22Rv1 (cell line): ENCODE measurements around the gene INPP5D.

Experiments used
- H3K27ac ChIP-seq: fragments of 450-650 bp; 2 replicates; pipeline ENCODE4 v1.5.1; 2017
- CTCF ChIP-seq: fragments of 450-650 bp; IDR thresholded peaks from 2 replicates; pipeline ENCODE4 v1.5.1; 2017; ENCODE audit warnings: mild to moderate bottlenecking
- ZFX ChIP-seq: fragments of 450-650 bp; IDR thresholded peaks from 2 replicates; pipeline ENCODE4 v1.6.1; 2017; ENCODE audit warnings: antibody characterized with exemption, borderline replicate concordance

Gene INPP5D

GRCh38 chr2:233213011-233213410 lies 152.9 kb downstream of the INPP5D start:
- TF ChIP-seq ZFX (no peak), CTCF (no peak)
- H3K27ac ChIP-seq = no peak overlapping the region

- TF ChIP-seq ZFX (no peak), CTCF (no peak)
- no peak overlapping the region for H3K27ac ChIP-seq
These were observed 153.8 kb downstream of the INPP5D start for GRCh38 chr2:233213975-233214374.

- TF ChIP-seq ZFX = no peak
- TF ChIP-seq CTCF = no peak
- no peak overlapping the region for H3K27ac ChIP-seq
These were observed 157.8 kb downstream of the INPP5D start for GRCh38 chr2:233217892-233218377.

- no peak overlapping the region for H3K27ac ChIP-seq
- TF ChIP-seq ZFX = no peak
- no peak for TF ChIP-seq CTCF
These were observed 158.7 kb downstream of the INPP5D start for GRCh38 chr2:233218836-233219235.

GRCh38 chr2:233219848-233220247 lies 159.7 kb downstream of the INPP5D start:
- TF ChIP-seq ZFX = no peak
- no peak for TF ChIP-seq CTCF

GRCh38 chr2:233221378-233222063 lies 161.4 kb downstream of the INPP5D start:
- TF ChIP-seq ZFX = no peak
- no peak for TF ChIP-seq CTCF

More at GRCh38 chr2:233219848-233220247, 159.7 kb downstream of the INPP5D start:
- no peak overlapping the region for H3K27ac ChIP-seq

GRCh38 chr2:233223059-233223894 lies 163.1 kb downstream of the INPP5D start:
- H3K27ac ChIP-seq = no peak overlapping the region
- no peak for TF ChIP-seq CTCF
- TF ChIP-seq ZFX = no peak

More at GRCh38 chr2:233221378-233222063, 161.4 kb downstream of the INPP5D start:
- no peak overlapping the region for H3K27ac ChIP-seq
